Naive thymus-derived CD4-positive, alpha-beta T cell (primary cell): ENCODE data around the gene CSN2. TPM values are rescaled to one million over a fixed set of nuclear protein-coding genes. Genes with fewer than 3 reads are reported as not detected.
"Not testable (repeated sequence)": the region's sequence is repeated elsewhere in the genome, so short reads cannot be mapped to it uniquely, and the experiment has no call there.

Source experiments
- ATAC-seq: fragments of 150-1000 bp; cut with Tn5 transposase; 2 replicates; pipeline ENCODE4 v1.10.0; 2021; ENCODE audit warnings: mild to moderate bottlenecking, moderate library complexity
- CTCF ChIA-PET: fragments of 350-600 bp; sonication (Branson Sonifier 250); formaldehyde crosslinking; loops from one replicate; lab custom pipeline; 2021; ENCODE audit warnings: antibody characterized with exemption; lab: Charles Lee
- POLR2A ChIA-PET: fragments of 350-600 bp; sonication (Branson Sonifier 250); formaldehyde crosslinking; loops from one replicate; lab custom pipeline; 2021; ENCODE audit warnings: antibody characterized with exemption, inconsistent platforms; lab: Charles Lee
- DNase-seq, 9 donors: peaks; one replicate each; pipeline versions ENCODE4 v3.0.0 to v3.0.0-alpha.2; 2020 to 2022; ENCODE audit warnings: mixed read lengths in 1 of 9
- H3K27ac ChIP-seq: one replicate; pipeline ENCODE4 v1.7.0; 2013; ENCODE audit warnings: mild to moderate bottlenecking, low read depth, low read length, moderate library complexity
- H3K27me3 ChIP-seq, 2 donors: one replicate each; pipeline ENCODE4 v1.7.0; 2013; ENCODE audit warnings: low read length in 2 of 2, mild to moderate bottlenecking in 2 of 2, moderate library complexity in 2 of 2; ENCODE audit not compliant: control insufficient read depth in 2 of 2, insufficient read depth in 2 of 2
- H3K36me3 ChIP-seq, 3 experiments: 1 replicate in 2 of 3; 2 replicates in 1 of 3; pipeline ENCODE4 v1.7.0; 2013; ENCODE audit warnings: low read length in 3 of 3, mild to moderate bottlenecking in 3 of 3, moderate library complexity in 1 of 3; ENCODE audit not compliant: insufficient read depth in 3 of 3, control insufficient read depth in 2 of 3
- H3K4me1 ChIP-seq, 2 donors: one replicate each; pipeline ENCODE4 v1.7.0; 2013; ENCODE audit warnings: low read length in 2 of 2, mild to moderate bottlenecking in 2 of 2, moderate library complexity in 1 of 2; ENCODE audit not compliant: control insufficient read depth in 2 of 2, insufficient read depth in 2 of 2
- H3K4me3 ChIP-seq: 2 replicates; pipeline ENCODE4 v1.7.0; 2013; ENCODE audit warnings: mild to moderate bottlenecking, low read length
- H3K9me3 ChIP-seq, 3 experiments: 1 replicate in 2 of 3; 2 replicates in 1 of 3; pipeline ENCODE4 v1.7.0; 2013; ENCODE audit warnings: low read length in 3 of 3; ENCODE audit not compliant: control insufficient read depth in 2 of 3
- H3K27ac Mint-ChIP-seq, 9 donors: one replicate each; pipeline ENCODE4 v1.8.0; 2020 to 2022; ENCODE audit warnings: mixed read lengths in 9 of 9, mild to moderate bottlenecking in 8 of 9, moderate library complexity in 5 of 9, inconsistent platforms in 2 of 9
- H3K27me3 Mint-ChIP-seq, 5 donors: one replicate each; pipeline ENCODE4 v1.8.0; 2021 to 2022; ENCODE audit warnings: mixed read lengths in 5 of 5, mild to moderate bottlenecking in 1 of 5
- H3K36me3 Mint-ChIP-seq, 5 donors: one replicate each; pipeline ENCODE4 v1.8.0; 2020 to 2022; ENCODE audit warnings: mixed read lengths in 5 of 5, mild to moderate bottlenecking in 3 of 5, inconsistent platforms in 1 of 5
- H3K4me1 Mint-ChIP-seq, 7 donors: one replicate each; pipeline ENCODE4 v1.8.0; 2020 to 2022; ENCODE audit warnings: mixed read lengths in 7 of 7, mild to moderate bottlenecking in 3 of 7, inconsistent platforms in 1 of 7
- H3K4me3 Mint-ChIP-seq, 10 donors: one replicate each; pipeline ENCODE4 v1.8.0; 2020 to 2022; ENCODE audit warnings: mild to moderate bottlenecking in 10 of 10, mixed read lengths in 10 of 10, moderate library complexity in 6 of 10, inconsistent platforms in 2 of 10
- H3K9me3 Mint-ChIP-seq, 11 donors: one replicate each; pipeline ENCODE4 v1.8.0; 2020 to 2022; ENCODE audit warnings: mixed read lengths in 11 of 11, mild to moderate bottlenecking in 4 of 11, inconsistent platforms in 1 of 11, moderate library complexity in 1 of 11
- intact Hi-C, 2 donors: fragments of 100-400 bp; cut with micrococcal nuclease; formaldehyde crosslinking; loops; one replicate each; pipeline ENCODE4 v1.15.1; 2023
- polyA plus RNA-seq, 2 donors: library from polyadenylated mRNA; unstranded; fragments of 300-500 nt; fragmentation: Illumina TruSeq; gene quantifications; one replicate each; pipeline ENCODE4 v1.2.3, GENCODE V29; 2021
- total RNA-seq, 6 experiments: library from RNA in 5 of 6; stranded (reverse) in 5 of 6; gene quantifications; 1 replicate in 5 of 6; 2 replicates in 1 of 6; pipeline ENCODE4 v1.2.3 and lab custom pipeline; 2021 to 2026

Gene CSN2
- total and polyA plus RNA-seq, 7 experiments from 2014 or later = not detected

- Histone ChIP-seq H3K27me3 (no peaks in the 10 kb centered on the region), H3K9me3 (no peaks in the 10 kb centered on the region), H3K4me3 (no peak overlapping the region), H3K27ac (no peak overlapping the region), H3K4me1 (no peaks in the 10 kb centered on the region), H3K36me3 (no peaks in the 10 kb centered on the region)
- Mint-ChIP-seq H3K27me3 (peaks cover 0 to 13% (median 8%) of the 10 kb centered on the region in 5 donors), H3K4me1 (no peaks in the 10 kb centered on the region), H3K27ac (no peak overlapping the region), H3K9me3 (peaks cover 0 to 10% (median 0%) of the 10 kb centered on the region in 11 donors), H3K4me3 (no peak overlapping the region), H3K36me3 (no peaks in the 10 kb centered on the region)
- ChIA-PET CTCF (no interaction called here), POLR2A (no interaction called here)
- intact Hi-C loops = no loop called here
- no peak for ATAC-seq
- DNase-seq = no peak
These were observed 13.9 kb downstream of the CSN2 start for GRCh38 chr4:69951602-69952001.

GRCh38 chr4:69936566-69936965, 29.0 kb downstream of the CSN2 start:
- Histone ChIP-seq H3K36me3 (no peaks in the 10 kb centered on the region), H3K4me3 (no peak overlapping the region), H3K4me1 (no peaks in the 10 kb centered on the region), H3K9me3 (no peaks in the 10 kb centered on the region), H3K27ac (no peak overlapping the region), H3K27me3 (no peaks in the 10 kb centered on the region)
- no peaks in the 10 kb centered on the region for H3K9me3 Mint-ChIP-seq
- intact Hi-C loops = no loop called here
- ATAC-seq (no peak), DNase-seq (no peak)
- no peaks in the 10 kb centered on the region for H3K36me3 Mint-ChIP-seq
- H3K27me3 Mint-ChIP-seq = peaks cover 0 to 3% (median 0%) of the 10 kb centered on the region in 5 donors
- no peak overlapping the region for H3K4me3 Mint-ChIP-seq
- CTCF ChIA-PET = no interaction called here
- POLR2A ChIA-PET = no interaction called here
- H3K4me1 Mint-ChIP-seq = no peaks in the 10 kb centered on the region
- H3K27ac Mint-ChIP-seq = no peak overlapping the region

GRCh38 chr4:69934150-69934549, 31.4 kb downstream of the CSN2 start:
- no peak overlapping the region for H3K27ac ChIP-seq
- Mint-ChIP-seq H3K27me3 (peaks cover 0 to 3% (median 0%) of the 10 kb centered on the region in 5 donors), H3K4me1 (no peaks in the 10 kb centered on the region), H3K4me3 (no peak overlapping the region), H3K9me3 (no peaks in the 10 kb centered on the region), H3K27ac (no peak overlapping the region), H3K36me3 (no peaks in the 10 kb centered on the region)
- no peaks in the 10 kb centered on the region for H3K27me3 ChIP-seq
- H3K36me3 ChIP-seq = no peaks in the 10 kb centered on the region
- H3K4me1 ChIP-seq = no peaks in the 10 kb centered on the region
- no peak overlapping the region for H3K4me3 ChIP-seq
- H3K9me3 ChIP-seq = no peaks in the 10 kb centered on the region
- ATAC-seq (no peak), DNase-seq (no peak)
- POLR2A ChIA-PET = no interaction called here
- CTCF ChIA-PET = no interaction called here
- intact Hi-C loops = no loop called here

- no peaks in the 10 kb centered on the region for H3K36me3 Mint-ChIP-seq
- Histone ChIP-seq H3K27ac (no peak within 1 kb of the TSS), H3K4me3 (no peak within 1 kb of the TSS), H3K27me3 (no peaks in the 10 kb centered on the region), H3K36me3 (no peaks in the 10 kb centered on the region), H3K4me1 (no peaks in the 10 kb centered on the region), H3K9me3 (no peaks in the 10 kb centered on the region)
- H3K9me3 Mint-ChIP-seq = no peaks in the 10 kb centered on the region
- H3K27me3 Mint-ChIP-seq = peaks cover 0 to 3% (median 0%) of the 10 kb centered on the region in 5 donors
- no peak within 1 kb of the TSS for H3K4me3 Mint-ChIP-seq
- no peaks in the 10 kb centered on the region for H3K4me1 Mint-ChIP-seq
- DNase-seq (no peak), ATAC-seq (no peak)
- POLR2A ChIA-PET = no interaction called here
- CTCF ChIA-PET = no interaction called here
- intact Hi-C loops = no loop called here
- no peak within 1 kb of the TSS for H3K27ac Mint-ChIP-seq
These were observed 34.8 kb downstream of the CSN2 start, which contains the start of gene CSN1S1 for GRCh38 chr4:69930768-69931167. CSN1S1 (plus strand) TSS chr4:69931068; CDS start chr4:69932556, 1,488 bp downstream.

DNA sequence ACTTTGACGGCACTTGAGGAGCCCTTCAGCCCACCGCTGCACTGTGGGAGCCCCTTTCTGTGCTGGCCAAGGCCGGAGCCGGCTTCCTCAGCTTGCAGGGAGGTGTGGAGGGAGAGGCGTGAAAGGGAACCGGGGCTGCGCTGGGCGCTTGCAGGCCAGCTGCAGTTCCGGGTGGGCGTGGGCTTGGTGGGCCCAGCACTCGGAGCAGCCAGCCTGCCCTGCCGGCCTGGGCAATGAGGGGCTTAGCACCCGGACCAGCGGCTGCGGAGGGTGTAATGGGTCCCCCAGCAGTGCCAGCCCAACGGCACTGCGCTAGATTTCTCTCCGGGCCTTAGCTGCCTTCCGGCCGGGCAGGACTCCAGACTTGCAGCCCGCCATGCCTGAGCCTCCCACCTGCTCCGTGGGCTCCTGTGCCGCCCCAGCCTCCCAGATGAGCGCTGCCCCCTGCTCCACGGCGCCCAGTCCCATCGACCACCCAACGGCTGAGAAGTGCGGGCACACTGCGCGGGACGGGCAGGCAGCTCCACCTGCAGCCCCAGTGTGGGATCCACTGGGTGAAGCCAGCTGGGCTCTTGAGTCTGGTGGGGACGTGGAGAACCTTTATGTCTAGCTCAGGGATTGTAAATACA, 41.6 kb downstream of the CSN2 start:
- H3K9me3 Mint-ChIP-seq, H3K4me3 ChIP-seq, H3K9me3 ChIP-seq, CTCF ChIA-PET, ATAC-seq, intact Hi-C loops, H3K27ac Mint-ChIP-seq, H3K4me1 Mint-ChIP-seq, POLR2A ChIA-PET, H3K27ac ChIP-seq, DNase-seq, H3K4me3 Mint-ChIP-seq, H3K36me3 Mint-ChIP-seq, H3K36me3 ChIP-seq, H3K27me3 ChIP-seq, H3K27me3 Mint-ChIP-seq, H3K4me1 ChIP-seq: not testable (repeated sequence)

GRCh38 chr4:69920874-69921273, 44.7 kb downstream of the CSN2 start:
- Histone ChIP-seq H3K36me3 (no peaks in the 10 kb centered on the region), H3K4me3 (no peak overlapping the region), H3K27ac (no peak overlapping the region), H3K9me3 (no peaks in the 10 kb centered on the region), H3K4me1 (no peaks in the 10 kb centered on the region), H3K27me3 (no peaks in the 10 kb centered on the region)
- no peak overlapping the region for H3K27ac Mint-ChIP-seq
- H3K36me3 Mint-ChIP-seq = no peaks in the 10 kb centered on the region
- H3K4me1 Mint-ChIP-seq = no peaks in the 10 kb centered on the region
- ATAC-seq = no peak
- no peak for DNase-seq
- CTCF ChIA-PET = no interaction called here
- peaks cover 0 to 1% (median 0%) of the 10 kb centered on the region in 11 donors for H3K9me3 Mint-ChIP-seq
- peaks cover 0 to 16% (median 8%) of the 10 kb centered on the region in 5 donors for H3K27me3 Mint-ChIP-seq
- intact Hi-C loops = no loop called here
- POLR2A ChIA-PET = no interaction called here
- H3K4me3 Mint-ChIP-seq = no peak overlapping the region

DNA sequence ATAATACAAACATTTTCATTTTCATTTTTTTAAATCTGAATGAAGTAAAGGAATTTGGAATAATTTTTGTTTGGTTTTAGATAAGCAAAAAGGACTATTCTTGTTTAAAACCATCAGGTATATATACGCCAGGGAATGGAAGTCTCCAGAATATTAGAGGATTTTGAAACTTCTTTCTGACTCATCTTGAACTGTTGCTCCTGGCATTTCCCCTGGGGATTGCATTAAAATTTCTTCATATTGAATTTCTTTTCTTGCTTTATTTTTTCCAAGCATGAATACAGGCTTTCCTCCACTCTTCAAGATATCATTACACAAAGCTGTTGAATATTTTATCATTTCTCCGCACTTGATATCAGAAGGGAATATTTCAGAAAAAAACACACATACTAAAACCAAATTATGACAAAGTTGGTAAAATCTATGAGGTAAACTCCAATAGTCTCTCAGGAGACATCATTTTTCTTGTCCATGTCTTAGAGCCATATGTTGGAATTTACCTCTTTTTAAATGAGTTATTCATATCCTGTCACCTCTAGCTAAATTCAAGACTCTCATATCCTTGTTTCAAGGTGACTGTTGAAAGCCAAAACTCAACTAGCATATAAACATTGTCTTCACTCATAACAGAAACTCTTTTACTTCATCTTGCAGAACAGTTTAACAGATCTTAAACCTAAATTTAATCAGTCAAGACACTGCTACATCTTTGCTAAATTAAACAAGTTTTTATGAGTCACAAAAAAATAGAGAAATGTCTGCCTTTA, 55.3 kb downstream of the CSN2 start:
- no peak overlapping the region for H3K4me3 Mint-ChIP-seq
- H3K27me3 Mint-ChIP-seq = peaks cover 0 to 12% (median 11%) of the 10 kb centered on the region in 5 donors
- no peak for DNase-seq
- Histone ChIP-seq H3K4me3 (no peak overlapping the region), H3K36me3 (no peaks in the 10 kb centered on the region), H3K4me1 (no peaks in the 10 kb centered on the region), H3K27ac (no peak overlapping the region), H3K27me3 (peaks cover 0 to 2% of the 10 kb centered on the region in 2 donors), H3K9me3 (no peaks in the 10 kb centered on the region)
- H3K27ac Mint-ChIP-seq = no peak overlapping the region
- intact Hi-C loops = no loop called here
- no peak for ATAC-seq
- no peaks in the 10 kb centered on the region for H3K36me3 Mint-ChIP-seq
- no peaks in the 10 kb centered on the region for H3K4me1 Mint-ChIP-seq
- POLR2A ChIA-PET = no interaction called here
- CTCF ChIA-PET = no interaction called here
- no peaks in the 10 kb centered on the region for H3K9me3 Mint-ChIP-seq
